ENCODE measurements around the gene CSPG4. TPM values are rescaled to one million over a fixed set of nuclear protein-coding genes. Genes with fewer than 3 reads are reported as not detected.

The CSPG4 gene
- total and polyA plus RNA-seq, 9 of the 15 experiments (the other 6 are each of a cell fraction or from before 2014, with no cell fraction given): under 0.01 to 0.07 (median 0.04) TPM; not detected in 5

DNA sequence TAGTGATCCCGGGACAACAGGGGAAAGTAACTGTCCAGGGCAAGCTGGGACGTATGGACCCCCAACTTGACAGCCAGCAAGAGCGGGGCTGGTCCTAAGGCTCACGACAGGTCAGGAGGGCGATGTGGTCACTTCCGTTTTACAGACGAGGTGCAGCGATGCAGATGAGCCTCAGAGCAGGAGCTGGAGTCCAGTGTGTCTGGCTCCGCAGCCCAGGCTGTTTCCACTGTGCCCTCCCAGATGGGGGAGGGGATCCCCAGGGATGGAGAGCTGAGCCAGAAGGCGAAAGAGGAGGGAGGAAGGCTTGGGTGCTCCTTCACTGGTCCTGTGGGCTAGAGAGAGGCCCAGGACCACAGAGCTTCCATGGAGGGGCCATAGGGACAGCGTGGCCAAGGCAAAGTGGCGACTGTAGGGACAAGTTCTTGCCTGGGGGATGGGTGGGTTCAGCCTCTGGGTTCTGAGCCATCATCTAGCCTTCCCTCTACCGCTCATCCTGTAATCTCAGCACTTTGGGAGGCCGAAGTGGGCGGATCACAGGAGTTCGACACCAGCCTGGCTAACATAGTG is 59.2 kb downstream of the CSPG4 start:
- FAIRE-seq: no peak
- intact Hi-C loops (cut with micrococcal nuclease): no loop called here
- no peak overlapping the region for H3K4me3 ChIP-seq
- in situ Hi-C loops (cut with MboI): no loop called here
- H3K9ac ChIP-seq (ENCODE audit: insufficient read depth in 1 of 2, low read depth in 2 of 2, low read length in 2 of 2): peak overlapping the region in 1 of 2 experiments; percentile 86; a peak in 2 of 4 replicates
- ChIA-PET CTCF (ENCODE audit: low intra/inter-chr PET ratio) (no interaction called here), POLR2A (interaction anchor here (0.7 to 1.2 kb wide), 5 partner anchors 8 to 583 kb away, joined by 3 to 4 read pairs (median 4); partner anchors contain the start of gene IMP3)
- no peak overlapping the region for H3K4me2 ChIP-seq (ENCODE audit: insufficient read depth, low read length)
- H3K36me3 ChIP-seq (ENCODE audit: control insufficient read depth, insufficient read depth, low read length): peaks cover 39% of the 10 kb centered on the region
- no peak overlapping the region for H2AFZ ChIP-seq (ENCODE audit: low read depth, low read length)
- H4K20me1 ChIP-seq (replicated peaks; ENCODE audit: control insufficient read depth, insufficient read depth, low read length): 0 out of 2 replicates have a peak, but pooled peaks cover 4% of the 10 kb centered on the region
- H3K4me1 ChIP-seq (replicated peaks in 1 of 2; ENCODE audit: control insufficient read depth in 2 of 2, insufficient read depth in 2 of 2, low read length in 2 of 2): peaks cover 41 to 55% of the 10 kb centered on the region in 2 experiments
- TF ChIP-seq RBFOX2 (IDR thresholded peaks at IDR 0.05; ENCODE audit: low read depth, low read length): peak; percentile 32; the same call in 1 of the 2 replicates
- TF ChIP-seq, protein P1, sequence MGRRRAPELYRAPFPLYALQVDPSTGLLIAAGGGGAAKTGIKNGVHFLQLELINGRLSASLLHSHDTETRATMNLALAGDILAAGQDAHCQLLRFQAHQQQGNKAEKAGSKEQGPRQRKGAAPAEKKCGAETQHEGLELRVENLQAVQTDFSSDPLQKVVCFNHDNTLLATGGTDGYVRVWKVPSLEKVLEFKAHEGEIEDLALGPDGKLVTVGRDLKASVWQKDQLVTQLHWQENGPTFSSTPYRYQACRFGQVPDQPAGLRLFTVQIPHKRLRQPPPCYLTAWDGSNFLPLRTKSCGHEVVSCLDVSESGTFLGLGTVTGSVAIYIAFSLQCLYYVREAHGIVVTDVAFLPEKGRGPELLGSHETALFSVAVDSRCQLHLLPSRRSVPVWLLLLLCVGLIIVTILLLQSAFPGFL (CRISPR knock-in tag; IDR thresholded peaks at IDR 0.05): no peak
- no peak for DNase-seq (ENCODE audit: extremely low read depth in 1 of 4, low spot score in 3 of 4)
- no peaks in the 10 kb centered on the region for H3K9me1 ChIP-seq (ENCODE audit: control insufficient read depth, insufficient read depth, low read length)
- WGBS (ENCODE audit: insufficient coverage, low coverage, missing lambda C conversion rate): 80% methylated on average over 14 of the region's 16 CpGs
- H3K79me2 ChIP-seq (ENCODE audit: control insufficient read depth, insufficient read depth, low read length): peaks cover 59% of the 10 kb centered on the region
- H3K27me3 ChIP-seq (ENCODE audit: control insufficient read depth in 2 of 2, insufficient read depth in 2 of 2, low read length in 2 of 2): no peaks in the 10 kb centered on the region
- no peak for ATAC-seq
- no peak overlapping the region for H3K27ac ChIP-seq (ENCODE audit: extremely low read depth, low read depth, low read length)
- H3K9me3 ChIP-seq (replicated peaks; ENCODE audit: control insufficient read depth, insufficient read depth, low read depth, low read length): no peaks in the 10 kb centered on the region
- no TSS peak for BruUV-seq (replicated peaks)
